Measurements from ENCODE around the gene NOSTRIN.
A peak's percentile ranks its signal among the peaks of the same experiment; 100 is the strongest.

NOSTRIN gene

GRCh38 chr2:168884975-168885374 is 82.5 kb downstream of the NOSTRIN start:
- DNase-seq (ENCODE audit: low read depth) = no peak

GRCh38 chr2:168889635-168890005 is 87.2 kb downstream of the NOSTRIN start:
- DNase-seq (ENCODE audit: low read depth) = no peak

- peak; percentile 65 for DNase-seq (ENCODE audit: low read depth)
Observed at GRCh38 chr2:168890006-168890782, 87.8 kb downstream of the NOSTRIN start, which contains the start of gene SPC25. Gene SPC25, minus strand, starts transcription at chr2:168890430. Its CDS starts 911 bp downstream, at chr2:168889519.

GRCh38 chr2:168892327-168892726 is 89.9 kb downstream of the NOSTRIN start:
- no peak for DNase-seq (ENCODE audit: low read depth)

GRCh38 chr2:168894101-168894500 is 91.7 kb downstream of the NOSTRIN start:
- no peak for DNase-seq (ENCODE audit: low read depth)

GRCh38 chr2:168894720-168895119 is 92.3 kb downstream of the NOSTRIN start:
- DNase-seq (ENCODE audit: low read depth) = no peak

GRCh38 chr2:168895771-168896170 is 93.3 kb downstream of the NOSTRIN start:
- DNase-seq (ENCODE audit: low read depth) = no peak

GRCh38 chr2:168896783-168897182 is 94.3 kb downstream of the NOSTRIN start:
- DNase-seq (ENCODE audit: low read depth) = no peak

GRCh38 chr2:168897449-168897848 is 95.0 kb downstream of the NOSTRIN start:
- DNase-seq (ENCODE audit: low read depth) = no peak

GRCh38 chr2:168901003-168901402 is 98.6 kb downstream of the NOSTRIN start, which contains the start of gene G6PC2:
Gene G6PC2, plus strand, starts transcription at chr2:168901291. Its CDS starts 41 bp downstream, at chr2:168901332.
- DNase-seq (ENCODE audit: low read depth) = no peak

- DNase-seq (ENCODE audit: low read depth) = no peak
Observed at GRCh38 chr2:168903888-168904287, 101.5 kb downstream of the NOSTRIN start.

- DNase-seq (ENCODE audit: low read depth) = no peak
Observed at GRCh38 chr2:168904358-168904757, 101.9 kb downstream of the NOSTRIN start.

GRCh38 chr2:168907940-168908662 is 105.7 kb downstream of the NOSTRIN start:
- DNase-seq (ENCODE audit: low read depth) = no peak

GRCh38 chr2:168910330-168910729 is 107.9 kb downstream of the NOSTRIN start:
- no peak for DNase-seq (ENCODE audit: low read depth)

- DNase-seq (ENCODE audit: low read depth) = no peak
Observed at GRCh38 chr2:168912466-168912865, 110.0 kb downstream of the NOSTRIN start.

- DNase-seq (ENCODE audit: low read depth) = no peak
Observed at GRCh38 chr2:168912901-168913369, 110.5 kb downstream of the NOSTRIN start.

GRCh38 chr2:168913495-168913894 is 111.1 kb downstream of the NOSTRIN start:
- DNase-seq (ENCODE audit: low read depth) = no peak

Measured in stimulated activated CD8-positive, alpha-beta memory T cell treated with anti-CD3 and anti-CD28 coated beads, Interleukin-12 subunit alpha, Interleukin-12 subunit beta, amount 100 ng/mL, for 4 hours (primary cell).